GM12878 (cell line): ENCODE measurements around the gene FTL. TPM values are rescaled to one million over a fixed set of nuclear protein-coding genes. Genes with fewer than 3 reads are reported as not detected.
A peak's percentile ranks its signal among the peaks of the same experiment; 100 is the strongest.

Experiments
- BACH1 ChIP-seq: fragments of 450-650 bp; IDR thresholded peaks from 2 replicates; pipeline ENCODE4 v1.6.1; 2017; ENCODE audit warnings: mild to moderate bottlenecking, borderline replicate concordance
- CBX5 ChIP-seq: sonication (generic); IDR thresholded peaks from 2 replicates; pipeline ENCODE4 v1.6.1; 2016; ENCODE audit warnings: low read depth, moderate library complexity, mild to moderate bottlenecking, inconsistent platforms
- CTCF ChIP-seq, 3 experiments: IDR thresholded peaks in 2 of 3; conservative IDR thresholded peaks in 1 of 3; 2 replicates each; pipeline ENCODE4 v1.5.1; 2011; ENCODE audit warnings: low read depth in 3 of 3, low read length in 3 of 3, mild to moderate bottlenecking in 3 of 3, control low read depth in 2 of 3, moderate library complexity in 2 of 3, inconsistent platforms in 1 of 3, mixed read lengths in 1 of 3; ENCODE audit not compliant: control insufficient read depth in 2 of 3, insufficient read depth in 1 of 3; ENCODE audit errors: extremely low read depth in 1 of 3
- DPF2 ChIP-seq: fragments of 450-650 bp; IDR thresholded peaks from 2 replicates; pipeline ENCODE4 v1.6.1; 2017; ENCODE audit warnings: mild to moderate bottlenecking
- EED ChIP-seq: sonication (generic); IDR thresholded peaks from 2 replicates; pipeline ENCODE4 v1.6.1; 2016; ENCODE audit warnings: antibody characterized with exemption, low read depth
- ETV6 ChIP-seq, 2 experiments: fragments of 450-650 bp in 1 of 2; IDR thresholded peaks in 1 of 2; conservative IDR thresholded peaks in 1 of 2; 2 replicates each; pipeline ENCODE4 v1.6.1; 2014; ENCODE audit warnings: antibody characterized with exemption in 1 of 2, borderline replicate concordance in 1 of 2, low read depth in 1 of 2, mild to moderate bottlenecking in 1 of 2, moderate library complexity in 1 of 2
- FOS ChIP-seq: IDR thresholded peaks from 3 replicates; pipeline ENCODE4 v1.6.1; 2011; ENCODE audit warnings: borderline replicate concordance; ENCODE audit not compliant: insufficient read length; ENCODE audit errors: extremely low read depth
- GATAD2B ChIP-seq: fragments of 450-650 bp; conservative IDR thresholded peaks from 2 replicates; pipeline ENCODE4 v1.6.1; 2017; ENCODE audit warnings: low read depth, mild to moderate bottlenecking, moderate library complexity
- HSF1 ChIP-seq: fragments of 150-350 bp; IDR thresholded peaks from 2 replicates; pipeline ENCODE4 v1.6.1; 2014; ENCODE audit warnings: mild to moderate bottlenecking, low read depth, low read length
- JUNB ChIP-seq: IDR thresholded peaks from 2 replicates; pipeline ENCODE4 v1.6.1; 2016; ENCODE audit warnings: antibody characterized with exemption, mild to moderate bottlenecking
- JUND ChIP-seq: IDR thresholded peaks from 2 replicates; pipeline ENCODE4 v1.6.1; 2012; ENCODE audit warnings: low read depth, mild to moderate bottlenecking, low read length, improper control_type of control experiment, moderate library complexity
- KLF5 ChIP-seq: fragments of 450-650 bp; IDR thresholded peaks from 2 replicates; pipeline ENCODE4 v1.6.1; 2014; ENCODE audit warnings: mild to moderate bottlenecking; ENCODE audit not compliant: partially characterized antibody
- MTA3 ChIP-seq: IDR thresholded peaks from 2 replicates; pipeline ENCODE4 v1.6.1; 2012; ENCODE audit warnings: low read length, inconsistent platforms, borderline replicate concordance
- MYC ChIP-seq: IDR thresholded peaks from 2 replicates; pipeline ENCODE4 v1.6.1; 2011; ENCODE audit warnings: mild to moderate bottlenecking, low read length, moderate library complexity, inconsistent platforms; ENCODE audit not compliant: insufficient read depth, insufficient replicate concordance, insufficient read length, severe bottlenecking
- PML ChIP-seq: IDR thresholded peaks from 2 replicates; pipeline ENCODE4 v1.6.1; 2012; ENCODE audit warnings: low read length, inconsistent platforms
- POU2F2 ChIP-seq: IDR thresholded peaks from 3 replicates; pipeline ENCODE4 v1.6.1; 2011; ENCODE audit warnings: low read depth, mild to moderate bottlenecking, low read length, borderline replicate concordance
- RUNX3 ChIP-seq: IDR thresholded peaks from 2 replicates; pipeline ENCODE4 v1.6.1; 2012; ENCODE audit warnings: low read length, inconsistent platforms
- SUPT20H ChIP-seq: IDR thresholded peaks from 2 replicates; pipeline ENCODE4 v1.6.1; 2011; ENCODE audit warnings: low read depth, mild to moderate bottlenecking, low read length, moderate library complexity, borderline replicate concordance; ENCODE audit not compliant: control insufficient read depth
- TAF1 ChIP-seq: IDR thresholded peaks from 2 replicates; pipeline ENCODE4 v1.6.1; 2011; ENCODE audit warnings: mild to moderate bottlenecking, low read depth, low read length, borderline replicate concordance
- YY1 ChIP-seq: IDR thresholded peaks from 2 replicates; pipeline ENCODE4 v1.6.1; 2011; ENCODE audit warnings: low read depth, mild to moderate bottlenecking, low read length
- ZNF217 ChIP-seq: fragments of 450-650 bp; IDR thresholded peaks from 2 replicates; pipeline ENCODE4 v1.6.1; 2017; ENCODE audit warnings: antibody characterized with exemption, mild to moderate bottlenecking
- ZNF592 ChIP-seq: fragments of 450-650 bp; IDR thresholded peaks from 2 replicates; pipeline ENCODE4 v1.6.1; 2017; ENCODE audit warnings: mild to moderate bottlenecking, moderate library complexity
- ZSCAN29 ChIP-seq: fragments of 450-650 bp; IDR thresholded peaks from 2 replicates; pipeline ENCODE4 v1.6.1; 2017; ENCODE audit warnings: mild to moderate bottlenecking, moderate library complexity
- polyA plus RNA-seq, 11 experiments: library from polyadenylated mRNA; depleted of rRNA in 4 of 11; unstranded in 6 of 11; stranded (reverse) in 5 of 11; fragments of >200 nt; fragmentation: Nextera tagmentation in 4 of 11; fragmentation: Illumina TruSeq in 1 of 11; extraction: Ambion mirVana in 4 of 11; extraction: Trizol in 1 of 11; gene quantifications; 1 replicate in 1 of 11; 2 replicates in 10 of 11; pipeline versions ENCODE4 v1.2.1 to v1.2.3, GENCODE V29; 2011 to 2016; ENCODE audit warnings: inconsistent platforms in 2 of 11, missing spikeins in 2 of 11, low read depth in 1 of 11
- total RNA-seq, 4 experiments: library from RNA; depleted of rRNA in 3 of 4; stranded (reverse); fragments of >200 nt in 3 of 4; fragmentation: Illumina TruSeq in 1 of 4; extraction: Trizol in 1 of 4; gene quantifications; 2 replicates each; pipeline versions ENCODE4 v1.2.1 to v1.2.3, GENCODE V29; 2013 to 2021

FTL gene
- total and polyA plus RNA-seq, 10 of the 15 experiments (the other 5 are each of a cell fraction or from before 2014, with no cell fraction given): 364 to 8,913 (median 1,595) TPM

- peak; percentile 67 for TF ChIP-seq PML
- TF ChIP-seq JUNB: no peak
- TF ChIP-seq KLF5: peak; percentile 85
- TF ChIP-seq MYC: no peak
- peak; percentile 55 for TF ChIP-seq FOS
- TF ChIP-seq EED: peak; percentile 85
- no peak for TF ChIP-seq ETV6 (conservative IDR thresholded peaks at IDR 0.05 in 1 of 2, IDR thresholded peaks at IDR 0.05 in 1 of 2; ENCODE audit: borderline replicate concordance in 1 of 2, low read depth in 1 of 2)
- peak; percentile 88 for TF ChIP-seq HSF1
- peak; percentile 94 for TF ChIP-seq YY1
- 0 out of 2 replicates have a peak, but pooled peaks have one; percentile 40 for TF ChIP-seq BACH1
- TF ChIP-seq CTCF (IDR thresholded peaks at IDR 0.05 in 2 of 3, conservative IDR thresholded peaks at IDR 0.05 in 1 of 3; ENCODE audit: control insufficient read depth in 2 of 3, extremely low read depth in 1 of 3, insufficient read depth in 1 of 3, low read depth in 3 of 3, low read length in 3 of 3): peak; percentile 98; a peak in 5 of 6 replicates
- TF ChIP-seq ZNF592: no peak
- no peak; the same call in 1 of the 2 replicates for TF ChIP-seq ZSCAN29
- peak; percentile 93 for TF ChIP-seq DPF2
- no peak for TF ChIP-seq CBX5
- TF ChIP-seq ZNF217: no peak
- no peak for TF ChIP-seq MTA3
- peak; percentile 22; the same call in 1 of the 2 replicates for TF ChIP-seq RUNX3
- 0 out of 2 replicates have a peak, but pooled peaks have one; percentile 32 for TF ChIP-seq JUND
- TF ChIP-seq TAF1: peak; percentile 87
- peak; percentile 93 for TF ChIP-seq GATAD2B
- TF ChIP-seq POU2F2: peak; percentile 97
- no peak for TF ChIP-seq SUPT20H
Measured at GRCh38 chr19:48993175-48994034, 28.3 kb downstream of the FTL start, which contains the start of the genes GYS1 and RUVBL2 (continued).
